ENCODE results near the gene TIMM10. TPM values are rescaled to one million over a fixed set of nuclear protein-coding genes. Genes with fewer than 3 reads are reported as not detected.

TIMM10 gene
- total RNA-seq, result 100 to 1,000 TPM; 106 to 107 TPM

- ATAC-seq (replicated peaks in 1 of 2) (peak; percentile 97 to 98), DNase-seq (peak; percentile 92 to 95)
- H3K27me3 Mint-ChIP-seq (ENCODE audit: low read depth), result no peaks in the 10 kb centered on the region
- peak within 1 kb of the TSS; percentile 88 to 98 for H3K4me3 Mint-ChIP-seq
- no peaks in the 10 kb centered on the region for H3K9me3 Mint-ChIP-seq
- H3K27ac Mint-ChIP-seq, result peak within 1 kb of the TSS; percentile 98
- peaks cover 8 to 17% of the 10 kb centered on the region in 2 donors for H3K36me3 Mint-ChIP-seq (ENCODE audit: insufficient read depth in 2 of 2)
- H3K4me1 Mint-ChIP-seq (ENCODE audit: low read depth), result peaks cover 46% of the 10 kb centered on the region
Measured at GRCh38 chr11:57530596-57531507, at the start of gene TIMM10. TIMM10 (minus strand) TSS chr11:57530754; CDS start chr11:57530189, 565 bp downstream.

- ATAC-seq (replicated peaks in 1 of 2), result no peak
- H3K4me3 Mint-ChIP-seq, result no peak overlapping the region
Measured at GRCh38 chr11:57574061-57574460, 43.5 kb upstream of the TIMM10 start.

GRCh38 chr11:57571606-57572005, 41.1 kb upstream of the TIMM10 start:
- no peak overlapping the region for H3K4me3 Mint-ChIP-seq
- ATAC-seq (replicated peaks in 1 of 2), result no peak
- no peak overlapping the region for H3K27ac Mint-ChIP-seq
- H3K27me3 Mint-ChIP-seq (ENCODE audit: low read depth), result no peaks in the 10 kb centered on the region
- peaks cover 3 to 7% of the 10 kb centered on the region in 2 donors for H3K36me3 Mint-ChIP-seq (ENCODE audit: insufficient read depth in 2 of 2)
- no peak for DNase-seq
- H3K9me3 Mint-ChIP-seq, result no peaks in the 10 kb centered on the region
- peaks cover 13% of the 10 kb centered on the region for H3K4me1 Mint-ChIP-seq (ENCODE audit: low read depth)

More at GRCh38 chr11:57574061-57574460, 43.5 kb upstream of the TIMM10 start:
- H3K27me3 Mint-ChIP-seq (ENCODE audit: low read depth), result no peaks in the 10 kb centered on the region
- no peak overlapping the region for H3K27ac Mint-ChIP-seq
- H3K4me1 Mint-ChIP-seq (ENCODE audit: low read depth), result peaks cover 4% of the 10 kb centered on the region
- no peak for DNase-seq
- H3K36me3 Mint-ChIP-seq (ENCODE audit: insufficient read depth in 2 of 2), result no peaks in the 10 kb centered on the region
- H3K9me3 Mint-ChIP-seq, result no peaks in the 10 kb centered on the region

GRCh38 chr11:57568330-57568766, 37.8 kb upstream of the TIMM10 start:
- peak overlapping the region; percentile 98 for H3K27ac Mint-ChIP-seq
- peaks cover 46% of the 10 kb centered on the region for H3K4me1 Mint-ChIP-seq (ENCODE audit: low read depth)
- H3K9me3 Mint-ChIP-seq, result no peaks in the 10 kb centered on the region
- no peaks in the 10 kb centered on the region for H3K27me3 Mint-ChIP-seq (ENCODE audit: low read depth)
- H3K36me3 Mint-ChIP-seq (ENCODE audit: insufficient read depth in 2 of 2), result peaks cover 10 to 17% of the 10 kb centered on the region in 2 donors
- ATAC-seq (replicated peaks in 1 of 2), result peak in 1 of 2 donors; percentile 31
- peak in 1 of 2 donors; percentile 92 for DNase-seq
- peak overlapping the region; percentile 99 to 100 for H3K4me3 Mint-ChIP-seq

- Mint-ChIP-seq H3K9me3 (no peaks in the 10 kb centered on the region), H3K36me3 (ENCODE audit: insufficient read depth in 2 of 2) (peaks cover 10 to 20% of the 10 kb centered on the region in 2 donors), H3K27ac (peak within 1 kb of the TSS; percentile 100), H3K4me3 (peak within 1 kb of the TSS; percentile 99 to 100), H3K27me3 (ENCODE audit: low read depth) (no peaks in the 10 kb centered on the region), H3K4me1 (ENCODE audit: low read depth) (peaks cover 52% of the 10 kb centered on the region)
- ATAC-seq (replicated peaks in 1 of 2) (peak; percentile 80), DNase-seq (peak; percentile 75 to 90)
Measured at GRCh38 chr11:57567515-57568329, 37.2 kb upstream of the TIMM10 start, which contains the start of gene UBE2L6. UBE2L6 (minus strand) TSS chr11:57567672; CDS start chr11:57567611, 61 bp downstream.

GRCh38 chr11:57566905-57567514, 36.5 kb upstream of the TIMM10 start:
- peaks cover 56% of the 10 kb centered on the region for H3K4me1 Mint-ChIP-seq (ENCODE audit: low read depth)
- H3K36me3 Mint-ChIP-seq (ENCODE audit: insufficient read depth in 2 of 2), result peaks cover 12 to 21% of the 10 kb centered on the region in 2 donors
- ATAC-seq (replicated peaks in 1 of 2) (peak; percentile 5 to 15), DNase-seq (peak; percentile 33 to 40)
- no peaks in the 10 kb centered on the region for H3K27me3 Mint-ChIP-seq (ENCODE audit: low read depth)
- no peaks in the 10 kb centered on the region for H3K9me3 Mint-ChIP-seq
- H3K27ac Mint-ChIP-seq, result peak overlapping the region; percentile 100
- H3K4me3 Mint-ChIP-seq, result peak overlapping the region; percentile 99 to 100

- Mint-ChIP-seq H3K9me3 (no peaks in the 10 kb centered on the region), H3K27ac (peak overlapping the region; percentile 100), H3K4me1 (ENCODE audit: low read depth) (peaks cover 63% of the 10 kb centered on the region), H3K27me3 (ENCODE audit: low read depth) (no peaks in the 10 kb centered on the region), H3K4me3 (peak overlapping the region; percentile 99 to 100), H3K36me3 (ENCODE audit: insufficient read depth in 2 of 2) (peaks cover 12 to 21% of the 10 kb centered on the region in 2 donors)
- ATAC-seq (replicated peaks in 1 of 2), result peak; percentile 41 to 49
- peak; percentile 41 to 44 for DNase-seq
Measured at GRCh38 chr11:57566005-57566904, 35.7 kb upstream of the TIMM10 start.

GRCh38 chr11:57562596-57562995, 32.0 kb upstream of the TIMM10 start:
- H3K9me3 Mint-ChIP-seq, result no peaks in the 10 kb centered on the region
- ATAC-seq (replicated peaks in 1 of 2) (no peak), DNase-seq (no peak)
- H3K36me3 Mint-ChIP-seq (ENCODE audit: insufficient read depth in 2 of 2), result peaks cover 12 to 27% of the 10 kb centered on the region in 2 donors
- H3K27ac Mint-ChIP-seq, result peak overlapping the region; percentile 100
- peaks cover 56% of the 10 kb centered on the region for H3K4me1 Mint-ChIP-seq (ENCODE audit: low read depth)
- H3K4me3 Mint-ChIP-seq, result peak overlapping the region in 1 of 2 donors; percentile 38
- H3K27me3 Mint-ChIP-seq (ENCODE audit: low read depth), result no peaks in the 10 kb centered on the region

- no peak overlapping the region for H3K27ac Mint-ChIP-seq
- DNase-seq (no peak), ATAC-seq (replicated peaks in 1 of 2) (no peak)
- H3K36me3 Mint-ChIP-seq (ENCODE audit: insufficient read depth in 2 of 2), result peaks cover 4 to 28% of the 10 kb centered on the region in 2 donors
- H3K4me1 Mint-ChIP-seq (ENCODE audit: low read depth), result peaks cover 40% of the 10 kb centered on the region
- H3K4me3 Mint-ChIP-seq, result no peak overlapping the region
- H3K9me3 Mint-ChIP-seq, result no peaks in the 10 kb centered on the region
- no peaks in the 10 kb centered on the region for H3K27me3 Mint-ChIP-seq (ENCODE audit: low read depth)
Measured at GRCh38 chr11:57560146-57560545, 29.6 kb upstream of the TIMM10 start.

GRCh38 chr11:57556041-57556440, 25.5 kb upstream of the TIMM10 start:
- Mint-ChIP-seq H3K27ac (no peak overlapping the region), H3K4me3 (no peak overlapping the region), H3K9me3 (no peaks in the 10 kb centered on the region), H3K36me3 (ENCODE audit: insufficient read depth in 2 of 2) (peaks cover 3 to 22% of the 10 kb centered on the region in 2 donors), H3K27me3 (ENCODE audit: low read depth) (no peaks in the 10 kb centered on the region), H3K4me1 (ENCODE audit: low read depth) (peaks cover 3% of the 10 kb centered on the region)
- no peak for ATAC-seq (replicated peaks in 1 of 2)
- DNase-seq, result no peak

- Mint-ChIP-seq H3K4me1 (ENCODE audit: low read depth) (no peaks in the 10 kb centered on the region), H3K4me3 (no peak overlapping the region), H3K27ac (no peak overlapping the region), H3K9me3 (no peaks in the 10 kb centered on the region), H3K27me3 (ENCODE audit: low read depth) (no peaks in the 10 kb centered on the region), H3K36me3 (ENCODE audit: insufficient read depth in 2 of 2) (peaks cover 3 to 21% of the 10 kb centered on the region in 2 donors)
- ATAC-seq (replicated peaks in 1 of 2) (no peak), DNase-seq (no peak)
Measured at GRCh38 chr11:57555393-57555792, 24.8 kb upstream of the TIMM10 start.

GRCh38 chr11:57552479-57552878, 21.9 kb upstream of the TIMM10 start:
- Mint-ChIP-seq H3K36me3 (ENCODE audit: insufficient read depth in 2 of 2) (peaks cover 3 to 20% of the 10 kb centered on the region in 2 donors), H3K27me3 (ENCODE audit: low read depth) (no peaks in the 10 kb centered on the region), H3K4me3 (no peak overlapping the region), H3K27ac (no peak overlapping the region), H3K9me3 (no peaks in the 10 kb centered on the region), H3K4me1 (ENCODE audit: low read depth) (peaks cover 7% of the 10 kb centered on the region)
- no peak for DNase-seq
- ATAC-seq (replicated peaks in 1 of 2), result no peak
